ENCODE measurements around the gene AMOTL2. TPM values are rescaled to one million over a fixed set of nuclear protein-coding genes. Genes with fewer than 3 reads are reported as not detected.

AMOTL2 gene
- total RNA-seq, 1 experiment from 2014 or later = 76.9 TPM

DNA sequence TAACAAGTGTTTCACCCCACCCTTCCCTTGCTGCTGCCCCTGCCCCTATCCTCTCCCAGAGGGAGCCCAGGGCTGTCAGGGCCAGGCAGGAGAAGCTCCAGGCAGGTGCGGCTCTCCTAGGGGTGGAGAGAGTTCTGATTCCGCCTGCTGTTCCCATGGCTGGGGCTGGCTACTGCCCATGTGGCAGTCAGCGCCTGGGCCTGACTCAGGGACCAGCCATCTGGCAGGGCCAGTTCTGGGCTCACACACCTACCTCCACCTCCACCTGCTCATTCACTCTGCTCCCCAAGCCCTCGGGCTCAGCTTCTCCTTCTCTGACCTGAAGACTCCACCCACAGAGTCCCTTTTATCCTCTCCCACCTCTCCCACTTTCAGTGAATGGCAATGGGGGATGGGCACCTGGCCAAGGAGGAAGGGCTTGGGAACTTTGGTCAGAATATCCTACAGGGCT, 23.4 kb downstream of the AMOTL2 start:
- Mint-ChIP-seq H3K27me3 (ENCODE audit: low read depth) (no peaks in the 10 kb centered on the region), H3K9me3 (peaks cover 12% of the 10 kb centered on the region), H3K4me1 (peaks cover 14% of the 10 kb centered on the region), H3K27ac (no peak overlapping the region), H3K36me3 (peaks cover 18% of the 10 kb centered on the region), H3K4me3 (no peak overlapping the region)
- ATAC-seq = peak; percentile 46
- ChIA-PET CTCF (interaction anchor here (0.6 to 1.9 kb wide), 6 partner anchors 10 to 327 kb away, joined by 3 to 6 read pairs (median 4); partner anchors contain the start of gene AMOTL2), POLR2A (interaction anchor here (0.9 to 1.8 kb wide), 4 partner anchors 10 to 23 kb away, joined by 3 to 6 read pairs (median 3); partner anchors contain the start of gene AMOTL2)
- DNase-seq (ENCODE audit: low spot score) = no peak
- TF ChIP-seq, protein P1, sequence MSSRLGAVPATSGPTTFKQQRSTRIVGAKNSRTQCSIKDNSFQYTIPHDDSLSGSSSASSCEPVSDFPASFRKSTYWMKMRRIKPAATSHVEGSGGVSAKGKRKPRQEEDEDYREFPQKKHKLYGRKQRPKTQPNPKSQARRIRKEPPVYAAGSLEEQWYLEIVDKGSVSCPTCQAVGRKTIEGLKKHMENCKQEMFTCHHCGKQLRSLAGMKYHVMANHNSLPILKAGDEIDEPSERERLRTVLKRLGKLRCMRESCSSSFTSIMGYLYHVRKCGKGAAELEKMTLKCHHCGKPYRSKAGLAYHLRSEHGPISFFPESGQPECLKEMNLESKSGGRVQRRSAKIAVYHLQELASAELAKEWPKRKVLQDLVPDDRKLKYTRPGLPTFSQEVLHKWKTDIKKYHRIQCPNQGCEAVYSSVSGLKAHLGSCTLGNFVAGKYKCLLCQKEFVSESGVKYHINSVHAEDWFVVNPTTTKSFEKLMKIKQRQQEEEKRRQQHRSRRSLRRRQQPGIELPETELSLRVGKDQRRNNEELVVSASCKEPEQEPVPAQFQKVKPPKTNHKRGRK (CRISPR knock-in tag; IDR thresholded peaks at IDR 0.05; ENCODE audit: borderline replicate concordance) = no peak
- TF ChIP-seq EMX1 (CRISPR knock-in tag; IDR thresholded peaks at IDR 0.05) = 0 out of 2 replicates have a peak, but pooled peaks have one; percentile 43

DNA sequence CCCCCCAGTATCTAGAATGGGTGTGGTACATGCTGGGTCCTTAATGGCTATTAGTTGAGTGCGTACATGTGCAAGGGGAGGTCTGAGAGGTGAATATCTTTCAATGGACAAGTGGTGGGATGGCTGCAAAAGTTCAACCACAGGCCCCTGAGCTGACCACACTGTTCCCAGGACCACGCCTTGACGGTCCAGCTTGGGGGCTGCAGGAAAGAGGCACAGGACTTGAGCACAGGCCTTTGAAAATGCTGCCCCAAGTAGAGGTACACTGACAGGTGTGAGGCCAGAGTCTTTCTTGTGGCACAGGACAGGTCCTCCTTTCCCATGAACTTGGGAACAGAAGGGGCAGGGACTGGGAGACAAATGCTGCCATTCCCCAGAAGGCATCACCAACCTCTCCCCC, 24.0 kb downstream of the AMOTL2 start:
- H3K27me3 Mint-ChIP-seq (ENCODE audit: low read depth) = no peaks in the 10 kb centered on the region
- H3K9me3 Mint-ChIP-seq = peaks cover 13% of the 10 kb centered on the region
- H3K4me3 Mint-ChIP-seq = no peak overlapping the region
- ChIA-PET CTCF (interaction anchor here (0.6 to 1.9 kb wide), 5 partner anchors 10 to 327 kb away, joined by 3 to 6 read pairs (median 3); partner anchors contain the start of gene AMOTL2), POLR2A (interaction anchor here (1.0 to 1.8 kb wide), 2 partner anchors 9 to 14 kb away, joined by 3 to 6 read pairs; no protein-coding TSS in a partner anchor)
- TF ChIP-seq ELF4 (CRISPR knock-in tag; IDR thresholded peaks at IDR 0.05; ENCODE audit: low read depth) = no peak
- TF ChIP-seq, protein P2, sequence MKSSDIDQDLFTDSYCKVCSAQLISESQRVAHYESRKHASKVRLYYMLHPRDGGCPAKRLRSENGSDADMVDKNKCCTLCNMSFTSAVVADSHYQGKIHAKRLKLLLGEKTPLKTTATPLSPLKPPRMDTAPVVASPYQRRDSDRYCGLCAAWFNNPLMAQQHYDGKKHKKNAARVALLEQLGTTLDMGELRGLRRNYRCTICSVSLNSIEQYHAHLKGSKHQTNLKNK (CRISPR knock-in tag; IDR thresholded peaks at IDR 0.05) = no peak
- no peak for TF ChIP-seq SMAD4 (CRISPR knock-in tag; IDR thresholded peaks at IDR 0.05)
- TF ChIP-seq, protein P3, sequence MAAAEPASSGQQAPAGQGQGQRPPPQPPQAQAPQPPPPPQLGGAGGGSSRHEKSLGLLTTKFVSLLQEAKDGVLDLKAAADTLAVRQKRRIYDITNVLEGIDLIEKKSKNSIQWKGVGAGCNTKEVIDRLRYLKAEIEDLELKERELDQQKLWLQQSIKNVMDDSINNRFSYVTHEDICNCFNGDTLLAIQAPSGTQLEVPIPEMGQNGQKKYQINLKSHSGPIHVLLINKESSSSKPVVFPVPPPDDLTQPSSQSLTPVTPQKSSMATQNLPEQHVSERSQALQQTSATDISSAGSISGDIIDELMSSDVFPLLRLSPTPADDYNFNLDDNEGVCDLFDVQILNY (CRISPR knock-in tag; IDR thresholded peaks at IDR 0.05) = no peak
- TF ChIP-seq ZNF671 (CRISPR knock-in tag; IDR thresholded peaks at IDR 0.05) = no peak
- TF ChIP-seq SOX15 (CRISPR knock-in tag; IDR thresholded peaks at IDR 0.05) = no peak
- no peak for TF ChIP-seq CREB1 (CRISPR knock-in tag; IDR thresholded peaks at IDR 0.05)
- peaks cover 14% of the 10 kb centered on the region for H3K4me1 Mint-ChIP-seq
- ATAC-seq = no peak
- DNase-seq (ENCODE audit: low spot score) = no peak
- H3K36me3 Mint-ChIP-seq = peaks cover 14% of the 10 kb centered on the region
- H3K27ac Mint-ChIP-seq = no peak overlapping the region

DNA sequence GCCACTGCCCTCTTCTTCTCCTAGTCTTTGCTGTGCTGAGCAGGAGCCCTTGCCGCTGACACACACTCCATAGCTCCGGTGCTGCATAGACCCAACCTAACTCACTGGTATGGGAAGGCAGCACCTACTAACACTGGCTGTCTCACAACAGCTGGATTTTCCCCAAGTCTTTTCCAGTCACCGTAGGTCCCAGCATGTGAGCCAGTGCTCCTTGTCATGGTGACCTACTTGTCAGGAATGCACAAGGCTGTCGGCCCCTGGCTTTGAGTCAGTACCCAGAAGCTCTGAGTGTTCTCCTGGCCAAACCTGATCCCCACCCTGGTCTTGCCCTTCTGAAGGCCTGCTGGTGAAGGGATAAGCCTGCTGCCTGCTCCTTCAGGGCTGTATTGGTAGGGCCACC, 25.7 kb downstream of the AMOTL2 start:
- CTCF ChIA-PET = interaction anchor here (0.7 to 1.6 kb wide), 2 partner anchors 10 to 35 kb away, joined by 3 to 5 read pairs; no protein-coding TSS in a partner anchor
- DNase-seq (ENCODE audit: low spot score) (peak; percentile 5), ATAC-seq (no peak)
- TF ChIP-seq ZNF138 (CRISPR knock-in tag; conservative IDR thresholded peaks at IDR 0.05) = no peak
- no peak for TF ChIP-seq NFATC4 (CRISPR knock-in tag; IDR thresholded peaks at IDR 0.05)
- no peak for TF ChIP-seq RORB (CRISPR knock-in tag; IDR thresholded peaks at IDR 0.05)
- TF ChIP-seq ZNF232 (CRISPR knock-in tag; IDR thresholded peaks at IDR 0.05) = no peak
- TF ChIP-seq MXD4 (CRISPR knock-in tag; IDR thresholded peaks at IDR 0.05; ENCODE audit: borderline replicate concordance) = no peak
- TF ChIP-seq, protein P4, sequence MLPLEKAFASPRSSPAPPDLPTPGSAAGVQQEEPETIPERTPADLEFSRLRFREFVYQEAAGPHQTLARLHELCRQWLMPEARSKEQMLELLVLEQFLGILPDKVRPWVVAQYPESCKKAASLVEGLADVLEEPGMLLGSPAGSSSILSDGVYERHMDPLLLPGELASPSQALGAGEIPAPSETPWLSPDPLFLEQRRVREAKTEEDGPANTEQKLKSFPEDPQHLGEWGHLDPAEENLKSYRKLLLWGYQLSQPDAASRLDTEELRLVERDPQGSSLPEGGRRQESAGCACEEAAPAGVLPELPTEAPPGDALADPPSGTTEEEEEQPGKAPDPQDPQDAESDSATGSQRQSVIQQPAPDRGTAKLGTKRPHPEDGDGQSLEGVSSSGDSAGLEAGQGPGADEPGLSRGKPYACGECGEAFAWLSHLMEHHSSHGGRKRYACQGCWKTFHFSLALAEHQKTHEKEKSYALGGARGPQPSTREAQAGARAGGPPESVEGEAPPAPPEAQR (CRISPR knock-in tag; IDR thresholded peaks at IDR 0.05) = no peak
- TF ChIP-seq FOXP1 (CRISPR knock-in tag; IDR thresholded peaks at IDR 0.05; ENCODE audit: borderline replicate concordance) = no peak
- no peak for TF ChIP-seq OVOL2 (CRISPR knock-in tag; IDR thresholded peaks at IDR 0.05; ENCODE audit: borderline replicate concordance)
- TF ChIP-seq, protein P2 (CRISPR knock-in tag; IDR thresholded peaks at IDR 0.05) = no peak
- TF ChIP-seq IRF2 (CRISPR knock-in tag; IDR thresholded peaks at IDR 0.05; ENCODE audit: borderline replicate concordance, low read depth) = no peak
- TF ChIP-seq, protein P5, sequence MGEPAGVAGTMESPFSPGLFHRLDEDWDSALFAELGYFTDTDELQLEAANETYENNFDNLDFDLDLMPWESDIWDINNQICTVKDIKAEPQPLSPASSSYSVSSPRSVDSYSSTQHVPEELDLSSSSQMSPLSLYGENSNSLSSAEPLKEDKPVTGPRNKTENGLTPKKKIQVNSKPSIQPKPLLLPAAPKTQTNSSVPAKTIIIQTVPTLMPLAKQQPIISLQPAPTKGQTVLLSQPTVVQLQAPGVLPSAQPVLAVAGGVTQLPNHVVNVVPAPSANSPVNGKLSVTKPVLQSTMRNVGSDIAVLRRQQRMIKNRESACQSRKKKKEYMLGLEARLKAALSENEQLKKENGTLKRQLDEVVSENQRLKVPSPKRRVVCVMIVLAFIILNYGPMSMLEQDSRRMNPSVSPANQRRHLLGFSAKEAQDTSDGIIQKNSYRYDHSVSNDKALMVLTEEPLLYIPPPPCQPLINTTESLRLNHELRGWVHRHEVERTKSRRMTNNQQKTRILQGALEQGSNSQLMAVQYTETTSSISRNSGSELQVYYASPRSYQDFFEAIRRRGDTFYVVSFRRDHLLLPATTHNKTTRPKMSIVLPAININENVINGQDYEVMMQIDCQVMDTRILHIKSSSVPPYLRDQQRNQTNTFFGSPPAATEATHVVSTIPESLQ (CRISPR knock-in tag; IDR thresholded peaks at IDR 0.05) = no peak
- no peak for TF ChIP-seq TCF7 (CRISPR knock-in tag; IDR thresholded peaks at IDR 0.05; ENCODE audit: low read depth)
- TF ChIP-seq, protein P3 (CRISPR knock-in tag; IDR thresholded peaks at IDR 0.05) = no peak
- no peak for TF ChIP-seq NFE2L1 (CRISPR knock-in tag; IDR thresholded peaks at IDR 0.05)
- Mint-ChIP-seq H3K4me3 (no peak overlapping the region), H3K4me1 (peaks cover 14% of the 10 kb centered on the region), H3K27ac (no peak overlapping the region; the same call in 1 of the 2 replicates), H3K9me3 (peaks cover 15% of the 10 kb centered on the region), H3K27me3 (ENCODE audit: low read depth) (no peaks in the 10 kb centered on the region), H3K36me3 (peaks cover 5% of the 10 kb centered on the region; the same call in 1 of the 2 replicates)
- POLR2A ChIA-PET = interaction anchor here (0.8 kb wide), 1 partner anchor 35 kb away, joined by 3 read pairs; no protein-coding TSS in a partner anchor

All from WTC11 (cell line).